NCI-H524 treated with DMSO at 0.1 percent for 48 hours (cell line): ENCODE measurements around the gene BPIFB3.

Source experiments
- DNase-seq: peaks from one replicate; lab custom pipeline; 2025; lab: John Stamatoyannopoulos, UW

Gene BPIFB3

DNA sequence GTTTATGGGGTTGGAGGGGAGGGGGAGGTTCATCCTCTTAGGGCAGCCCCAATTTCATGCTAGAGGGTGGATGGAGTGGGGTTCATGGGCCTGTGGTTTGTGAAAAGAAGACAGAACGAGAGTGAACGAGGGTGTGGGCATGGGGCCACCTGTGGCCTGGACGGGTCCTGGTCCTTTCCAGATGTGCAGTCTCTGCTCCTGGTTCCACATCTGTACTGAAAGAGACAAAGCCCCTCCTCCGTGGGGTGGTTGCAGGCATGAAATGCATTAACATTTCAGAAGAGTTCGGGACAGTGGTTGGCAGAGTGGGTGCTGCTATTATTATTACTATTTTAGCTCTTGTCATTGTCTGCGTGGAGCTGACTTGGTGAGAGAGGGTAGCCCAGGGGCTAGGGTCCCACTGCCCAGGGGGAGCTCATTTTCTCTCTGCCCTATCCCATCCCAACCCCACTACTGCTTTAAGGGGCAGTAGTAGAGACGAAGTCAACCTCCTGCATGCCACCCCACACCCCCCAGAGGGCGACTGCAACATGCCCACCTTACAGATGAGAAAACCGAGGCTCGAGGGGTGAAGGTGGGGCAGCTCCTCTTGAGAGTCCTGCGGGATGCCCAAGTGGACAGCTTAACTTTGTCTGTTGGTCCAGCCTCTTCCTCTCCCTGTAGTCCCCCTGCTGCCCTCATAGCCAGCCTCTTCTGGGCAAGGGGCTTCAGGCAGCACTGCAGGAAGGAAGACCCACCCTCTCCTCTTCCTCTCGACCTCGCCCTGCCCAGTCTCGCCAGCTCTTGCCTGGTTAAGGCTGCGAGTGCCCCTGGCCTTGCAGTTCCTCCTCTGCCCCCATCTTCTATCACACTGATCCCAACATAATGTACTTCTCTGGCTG is 37.8 kb upstream of the BPIFB3 start:
- DNase-seq, result no peak

DNA sequence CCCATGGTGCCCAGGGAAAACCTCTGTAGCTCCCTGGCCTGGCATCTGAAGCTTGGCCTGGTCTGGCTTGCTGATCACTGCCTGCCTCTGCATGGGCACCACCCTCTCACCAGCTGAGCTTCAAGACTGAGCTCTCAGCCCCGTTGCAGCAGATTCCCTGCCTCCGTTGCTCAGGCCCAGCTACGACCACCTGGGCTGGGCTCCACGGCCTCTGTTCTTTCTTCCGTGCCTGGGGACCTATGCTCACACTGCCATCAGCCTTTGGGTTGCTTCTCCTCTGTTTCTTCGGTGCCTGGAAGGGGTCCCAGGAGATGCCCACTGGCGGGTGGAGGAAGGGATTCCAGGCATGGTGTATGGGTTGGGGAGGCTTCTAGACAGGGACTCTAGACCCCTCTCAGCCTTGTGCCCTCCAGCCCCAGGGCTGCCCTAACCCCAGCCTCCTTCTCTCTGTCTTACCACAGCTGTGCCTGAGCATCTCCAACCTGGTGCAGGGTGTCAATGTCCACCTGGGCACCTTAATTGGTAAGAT is 37.1 kb upstream of the BPIFB3 start:
- no peak for DNase-seq

DNA sequence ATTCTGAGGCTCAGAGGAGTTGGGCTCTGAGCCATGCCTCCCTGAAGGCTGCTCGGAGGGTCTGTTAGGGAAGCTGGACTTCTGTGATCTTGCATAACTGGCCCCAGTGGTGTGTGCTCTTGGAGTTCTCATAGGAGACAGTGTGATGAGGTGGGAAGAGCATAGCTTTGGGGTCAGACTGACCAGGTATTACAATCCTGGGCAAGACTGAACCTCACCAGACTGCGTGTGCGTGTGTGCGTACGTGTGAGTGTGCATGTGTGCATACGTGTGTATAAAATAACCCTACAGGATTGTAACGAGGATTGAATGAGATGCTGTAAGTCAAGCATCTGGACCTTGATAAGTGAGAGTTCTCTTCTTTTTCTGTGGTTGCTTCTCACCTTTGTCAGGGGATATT is 36.2 kb upstream of the BPIFB3 start:
- DNase-seq, result no peak

DNA sequence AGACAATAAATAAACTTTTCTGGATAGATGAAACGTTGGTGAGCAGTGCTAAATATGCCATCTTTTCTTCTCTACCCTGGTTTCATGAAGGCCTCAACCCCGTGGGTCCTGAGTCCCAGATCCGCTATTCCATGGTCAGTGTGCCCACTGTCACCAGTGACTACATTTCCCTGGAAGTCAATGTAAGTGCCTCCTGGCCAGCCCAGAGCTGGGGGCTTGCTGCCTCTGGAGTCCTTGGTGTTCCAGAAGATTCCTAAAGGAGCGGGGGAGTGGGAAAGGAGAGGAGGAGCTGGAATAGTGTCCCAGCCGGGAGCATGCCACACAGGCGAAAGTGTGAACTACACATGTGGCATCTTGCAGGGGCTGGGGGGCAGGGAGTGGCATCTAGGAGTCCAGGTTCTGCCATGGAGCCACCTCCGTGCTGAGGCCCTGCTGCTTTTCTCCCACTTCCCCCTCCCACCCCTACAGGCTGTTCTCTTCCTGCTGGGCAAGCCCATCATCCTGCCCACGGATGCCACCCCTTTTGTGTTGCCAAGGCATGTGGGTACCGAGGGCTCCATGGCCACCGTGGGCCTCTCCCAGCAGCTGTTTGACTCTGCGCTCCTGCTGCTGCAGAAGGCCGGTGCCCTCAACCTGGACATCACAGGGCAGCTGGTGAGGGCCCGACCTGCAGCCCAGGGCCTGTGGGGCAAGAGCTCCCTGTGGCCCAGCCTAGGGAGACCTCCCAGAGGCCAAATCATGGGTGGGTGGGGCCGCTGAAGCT is 35.4 kb upstream of the BPIFB3 start:
- DNase-seq, result no peak

DNA sequence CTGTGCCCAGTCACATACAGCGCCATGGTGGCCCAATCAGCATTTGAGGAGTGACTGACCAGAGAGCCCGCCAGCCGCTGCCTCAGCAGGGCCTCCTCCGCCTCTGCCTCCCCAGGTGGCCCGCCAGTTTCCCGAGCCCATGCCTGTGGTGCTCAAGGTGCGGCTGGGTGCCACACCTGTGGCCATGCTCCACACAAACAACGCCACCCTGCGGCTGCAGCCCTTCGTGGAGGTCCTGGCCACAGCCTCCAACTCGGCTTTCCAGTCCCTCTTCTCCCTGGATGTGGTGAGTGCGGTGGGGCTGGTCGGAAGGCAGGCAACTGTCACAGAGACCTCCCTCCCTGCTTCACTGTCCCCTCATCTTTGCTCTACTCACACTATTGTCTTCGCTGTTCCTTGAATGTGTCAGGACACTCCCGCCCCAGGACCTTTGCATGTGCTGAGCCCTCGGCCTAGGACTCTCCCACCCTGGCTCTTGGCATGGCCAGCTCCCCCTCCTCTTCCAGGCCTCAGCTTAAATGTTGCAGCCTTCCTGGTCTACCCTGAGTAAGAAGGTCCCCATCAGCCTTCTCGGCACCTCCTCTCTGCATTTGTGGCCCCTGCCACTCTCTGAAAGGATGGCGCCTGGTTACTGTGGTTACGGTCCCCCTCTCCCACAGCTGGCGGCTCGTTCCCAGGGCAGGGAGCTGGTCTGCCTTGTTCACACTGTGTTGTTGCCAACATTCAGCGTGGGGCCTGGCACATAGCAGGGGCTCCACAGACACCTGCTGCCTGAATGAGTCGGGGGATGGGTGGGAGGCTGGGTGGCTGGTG is 34.0 kb upstream of the BPIFB3 start:
- no peak for DNase-seq

DNA sequence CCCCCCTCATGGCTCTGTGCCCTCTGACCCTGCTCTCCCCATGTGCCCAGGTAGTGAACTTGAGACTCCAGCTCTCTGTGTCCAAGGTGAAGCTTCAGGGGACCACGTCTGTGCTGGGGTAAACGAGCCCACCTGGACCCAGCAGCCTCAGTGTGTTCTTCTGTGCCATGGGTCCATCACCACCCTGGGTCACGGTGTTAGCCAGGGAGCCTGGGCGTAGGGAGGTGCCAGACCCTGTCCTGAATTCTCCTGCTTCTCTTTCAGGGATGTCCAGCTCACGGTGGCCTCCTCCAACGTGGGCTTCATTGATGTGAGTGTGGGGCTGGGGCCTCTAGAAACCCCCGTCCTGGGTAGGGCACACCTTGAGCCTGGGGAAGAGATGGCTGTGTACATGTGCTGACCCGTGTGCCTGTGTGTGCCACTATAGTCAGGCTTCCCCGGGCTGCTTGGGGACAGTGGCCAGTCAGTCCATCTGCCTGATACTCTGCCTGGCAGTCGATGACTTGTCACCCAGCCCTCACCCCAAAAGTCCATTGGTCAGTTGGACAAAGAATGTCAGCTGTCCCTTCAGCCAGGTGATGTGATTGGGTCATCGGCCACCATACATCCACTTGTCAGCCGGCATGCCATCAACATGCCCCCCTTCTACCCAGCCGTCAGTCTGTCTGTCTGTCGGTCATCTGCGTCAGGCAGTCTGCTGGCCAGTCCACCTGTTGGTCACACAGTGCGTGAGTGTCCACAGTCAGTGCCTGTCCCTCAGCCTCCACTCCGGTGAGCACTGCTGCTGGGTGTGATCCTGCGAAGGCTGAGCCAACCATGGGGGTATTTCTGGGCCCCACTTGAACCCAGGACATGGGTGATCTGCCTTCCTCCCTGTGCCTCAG is 33.2 kb upstream of the BPIFB3 start:
- DNase-seq, result no peak

DNA sequence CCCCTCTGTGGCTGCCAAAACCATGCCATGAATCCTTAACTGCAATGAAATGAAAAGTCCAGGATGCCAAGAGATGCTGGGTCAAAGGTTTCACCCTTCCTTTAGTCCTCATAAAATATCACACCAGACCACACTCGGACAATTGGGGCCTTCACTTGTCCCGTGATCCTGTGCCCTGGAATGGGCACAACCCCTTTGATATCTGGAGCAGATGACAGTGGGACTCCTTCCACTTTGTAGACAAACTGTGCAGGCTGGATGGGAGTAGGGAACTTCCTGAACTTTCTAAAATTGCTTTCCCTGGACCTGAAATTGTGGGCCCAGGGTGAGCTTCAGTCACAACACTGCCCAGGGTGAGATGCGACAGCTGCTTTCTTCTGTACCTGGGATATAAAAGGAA is 31.8 kb upstream of the BPIFB3 start:
- DNase-seq, result no peak

DNA sequence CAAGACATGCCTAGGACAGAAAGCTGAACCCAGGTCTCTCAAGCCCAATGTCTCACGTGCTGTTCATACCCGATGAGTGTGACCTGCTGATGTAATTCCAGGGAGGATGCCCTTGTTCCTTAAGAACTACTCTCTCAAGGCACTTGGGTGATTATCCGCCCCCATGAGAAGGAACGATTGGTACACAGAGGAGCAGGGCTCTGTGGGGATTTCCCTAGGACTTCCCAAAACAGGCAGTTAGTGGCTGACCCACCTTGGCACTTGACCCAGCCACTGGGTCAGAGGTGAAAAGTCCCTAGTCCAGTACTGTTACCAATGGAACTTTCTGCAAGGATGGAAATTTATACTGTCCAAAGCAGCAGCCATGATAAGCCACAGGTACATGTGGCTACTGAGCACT is 31.4 kb upstream of the BPIFB3 start:
- DNase-seq, result no peak

DNA sequence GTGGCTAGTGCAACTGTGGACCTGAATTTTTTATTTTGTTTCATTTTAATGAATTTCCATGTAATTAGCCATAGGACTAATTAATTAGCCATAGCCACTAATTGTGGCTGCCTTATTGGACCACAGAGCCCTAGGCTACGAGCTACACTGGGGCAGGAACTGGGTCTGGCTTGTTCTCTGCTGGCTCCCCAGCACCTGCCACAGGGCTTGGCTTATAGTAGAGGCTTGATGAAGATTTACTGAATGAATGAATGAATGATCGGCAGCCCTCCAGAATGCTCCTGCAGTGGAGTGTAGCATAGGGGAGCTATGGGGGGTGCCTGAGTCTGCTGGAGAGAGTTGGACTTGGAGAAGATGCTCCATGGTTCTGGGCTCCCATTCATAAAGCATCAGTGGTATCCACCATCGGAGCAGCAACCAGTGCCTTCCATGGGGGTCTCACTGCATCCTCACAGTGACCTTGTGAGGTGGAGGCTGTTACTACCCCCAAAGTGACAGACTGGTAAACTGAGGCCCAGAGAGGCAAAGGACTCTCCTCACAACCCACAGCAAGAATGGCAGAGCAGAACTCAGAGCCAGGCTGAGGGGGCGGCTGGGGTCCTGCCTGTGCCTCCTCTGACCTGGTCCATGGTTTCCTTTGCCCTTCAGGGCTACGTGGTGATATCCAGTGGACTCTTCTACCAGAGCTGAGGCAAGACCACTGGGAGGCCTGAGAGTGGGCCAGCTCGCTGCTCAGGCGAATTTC is 30.8 kb upstream of the BPIFB3 start:
- no peak for DNase-seq

DNA sequence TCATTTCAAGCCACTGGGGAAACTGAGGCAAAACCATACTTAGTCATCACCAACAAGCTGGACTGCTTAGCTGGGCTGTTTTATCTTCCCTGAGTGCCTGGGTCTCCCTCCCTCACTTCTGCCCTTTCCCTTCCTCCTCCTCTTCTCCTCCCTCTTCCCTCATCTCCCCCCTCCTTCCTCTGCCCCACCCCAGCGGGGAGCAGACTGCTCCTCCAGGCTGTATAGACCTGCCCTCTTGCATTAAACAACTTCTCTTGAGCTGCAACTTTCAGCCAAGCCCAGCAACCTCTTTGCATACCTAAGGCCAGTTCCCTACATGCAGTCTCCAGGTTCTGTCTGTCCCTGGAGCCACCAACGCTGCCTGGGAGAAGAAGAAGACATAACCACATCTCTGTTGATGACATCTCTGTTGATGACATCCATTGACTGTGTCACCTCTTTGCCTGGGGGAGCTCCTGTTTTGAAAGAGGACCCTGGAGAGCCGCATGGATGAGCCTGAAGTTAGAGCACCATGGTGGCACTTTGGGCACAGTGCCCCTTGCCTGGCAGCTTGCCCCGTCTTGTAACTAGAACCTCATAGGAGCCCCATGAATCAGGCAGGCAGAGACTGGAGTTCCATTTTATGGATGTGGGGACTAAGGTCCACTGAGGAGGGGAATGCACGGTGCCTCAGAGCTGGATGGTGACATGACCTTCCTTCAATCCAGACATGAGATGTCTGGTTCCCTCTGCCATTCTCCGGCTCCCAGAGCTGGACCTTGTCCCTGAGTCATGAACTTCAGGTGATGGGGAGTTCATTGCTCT is 30.1 kb upstream of the BPIFB3 start:
- DNase-seq, result no peak

DNA sequence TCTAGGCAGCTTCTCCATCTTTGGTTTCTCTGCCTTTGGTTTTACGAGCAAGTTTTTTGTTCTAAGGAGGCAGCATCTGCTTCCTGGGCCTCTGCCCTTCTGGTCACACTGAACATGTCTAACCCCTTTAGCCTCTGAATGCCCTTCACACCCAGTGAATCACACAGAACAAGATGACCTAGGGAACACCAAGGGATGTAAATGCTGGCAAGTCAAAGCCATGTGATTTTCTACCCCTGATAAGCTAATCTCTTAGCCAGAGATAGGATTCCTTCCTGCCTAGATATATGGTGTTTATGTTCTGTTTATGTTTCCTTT is 29.5 kb upstream of the BPIFB3 start:
- no peak for DNase-seq

DNA sequence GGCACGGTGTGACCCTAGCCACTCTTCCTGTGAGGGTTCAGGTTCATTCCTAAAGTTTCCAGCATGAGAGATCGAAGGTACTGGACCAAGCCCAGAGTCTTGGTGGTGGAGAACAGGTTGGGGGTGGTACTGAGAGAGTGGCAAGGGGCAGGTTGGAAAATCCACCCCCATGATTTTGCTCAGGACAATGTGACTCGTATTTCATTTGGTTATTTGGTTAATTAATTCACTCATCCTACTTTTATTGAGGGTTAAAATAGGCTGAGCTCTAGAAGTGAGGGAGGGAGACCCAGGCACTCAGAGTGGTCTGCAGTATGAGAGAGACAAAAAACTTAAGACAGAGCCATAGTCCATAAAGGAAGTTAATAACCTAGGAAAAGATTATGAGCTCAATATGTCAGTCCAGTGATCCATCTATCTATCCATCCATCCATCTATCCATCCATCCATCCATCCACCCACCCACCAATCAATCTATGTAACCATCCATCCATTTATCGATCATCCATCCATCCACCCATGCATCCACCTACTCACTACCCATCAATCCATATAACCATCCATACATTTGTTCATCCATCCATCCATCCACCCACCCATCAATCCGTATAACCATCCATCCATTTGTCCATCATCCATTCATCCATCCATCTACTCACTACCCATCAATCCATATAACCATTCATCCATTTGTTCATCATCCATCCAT is 28.9 kb upstream of the BPIFB3 start:
- no peak for DNase-seq

DNA sequence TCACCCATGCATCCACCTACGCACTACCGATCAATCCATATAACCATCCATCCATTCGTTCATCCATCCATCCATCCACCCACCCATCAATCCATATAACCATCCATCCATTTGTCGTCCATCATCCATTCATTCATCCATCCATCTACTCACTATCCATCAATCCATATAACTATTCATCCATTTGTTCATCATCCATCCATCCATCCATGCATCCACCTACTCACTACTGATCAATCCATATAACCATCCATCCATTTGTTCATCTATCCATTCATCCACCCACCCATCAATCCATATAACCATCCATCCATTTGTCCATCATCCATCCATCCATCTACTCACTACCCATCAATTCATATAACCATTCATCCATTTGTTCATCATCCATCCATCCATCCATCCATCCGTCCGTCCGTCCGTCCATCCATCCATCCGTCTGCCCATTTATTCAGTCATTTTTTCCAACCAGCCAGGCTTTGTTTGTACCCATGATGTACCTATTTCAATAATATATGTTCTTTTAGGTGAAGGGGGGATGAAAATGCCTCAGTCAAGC is 28.3 kb upstream of the BPIFB3 start:
- no peak for DNase-seq

DNA sequence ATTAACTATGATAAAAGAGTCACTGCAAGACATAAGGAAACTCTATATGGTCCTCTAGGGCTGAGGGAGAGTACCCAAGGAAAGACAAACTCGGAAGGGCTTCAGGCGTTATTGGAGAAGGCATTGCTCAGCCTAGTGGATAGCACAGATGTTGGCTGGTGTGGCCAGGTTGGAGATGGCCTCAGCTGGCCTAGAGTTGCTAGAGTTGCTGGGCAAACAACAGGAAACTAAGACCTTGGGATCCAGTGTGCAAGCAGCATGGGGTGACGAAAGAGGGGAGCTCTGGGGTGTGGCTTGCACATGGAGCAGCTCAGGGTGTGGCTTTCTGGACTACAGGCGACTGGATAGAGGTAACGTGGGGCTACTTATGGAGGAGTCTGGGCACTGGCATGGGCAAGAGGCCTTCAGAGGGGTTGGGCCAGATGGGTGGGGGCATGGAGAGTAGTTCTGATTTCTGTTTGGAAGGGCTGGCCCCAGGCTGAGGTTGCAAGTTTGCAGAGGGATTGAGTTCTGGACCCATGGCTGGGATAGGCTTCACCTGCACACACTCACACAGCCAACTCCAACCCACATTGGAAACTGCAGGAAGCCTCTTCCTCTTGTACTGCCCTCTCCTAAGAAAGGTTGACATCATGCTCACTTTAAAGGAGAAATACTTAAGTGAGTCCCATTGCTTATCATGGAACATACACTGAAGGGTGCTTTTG is 27.5 kb upstream of the BPIFB3 start:
- no peak for DNase-seq

DNA sequence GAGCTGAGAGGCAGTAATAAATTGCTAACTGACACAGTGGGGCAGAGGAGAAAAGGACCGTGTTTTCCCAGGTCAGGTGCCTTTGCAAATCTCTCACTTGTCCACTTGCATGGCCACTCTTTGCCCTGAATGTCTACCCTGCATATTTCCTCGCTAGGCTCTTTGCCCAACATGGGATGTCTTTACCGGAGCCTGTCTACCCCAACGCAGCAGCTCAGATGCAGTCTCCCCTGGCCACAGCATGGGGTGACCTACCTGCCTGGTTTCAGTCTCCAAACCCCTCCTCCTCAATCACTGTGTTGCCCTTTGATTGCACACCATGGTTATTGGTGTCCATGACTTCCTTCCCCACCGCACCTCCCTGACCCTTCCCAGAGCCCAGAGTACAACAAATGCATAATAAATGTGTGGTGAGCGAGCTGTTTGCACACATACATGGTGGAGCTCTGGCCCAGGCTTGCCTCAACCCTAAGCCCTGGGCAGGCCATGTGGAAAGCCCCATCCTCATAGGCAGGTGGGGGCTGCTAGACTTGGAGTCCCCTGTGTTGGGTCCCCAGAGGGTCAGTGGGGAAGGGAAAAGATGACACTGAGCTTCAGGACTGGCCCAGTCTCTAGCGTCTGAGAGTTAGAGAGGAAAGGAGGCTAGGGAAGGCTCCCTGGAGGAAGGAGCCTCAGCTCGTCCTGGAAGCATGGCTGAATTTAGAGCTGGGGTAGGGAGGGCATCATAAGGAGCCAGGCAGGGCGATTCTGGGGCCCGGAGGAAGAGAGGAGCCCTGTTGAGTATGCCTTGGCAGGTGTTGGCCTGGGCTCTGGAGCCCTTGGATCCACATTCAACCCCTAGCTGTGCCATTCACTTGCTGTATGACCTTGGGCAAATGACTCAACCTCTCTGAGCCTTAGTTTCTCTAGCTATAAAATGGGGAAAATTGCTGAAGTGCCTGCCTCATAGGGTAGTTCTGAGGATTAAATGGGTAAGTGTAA is 26.6 kb upstream of the BPIFB3 start:
- no peak for DNase-seq

DNA sequence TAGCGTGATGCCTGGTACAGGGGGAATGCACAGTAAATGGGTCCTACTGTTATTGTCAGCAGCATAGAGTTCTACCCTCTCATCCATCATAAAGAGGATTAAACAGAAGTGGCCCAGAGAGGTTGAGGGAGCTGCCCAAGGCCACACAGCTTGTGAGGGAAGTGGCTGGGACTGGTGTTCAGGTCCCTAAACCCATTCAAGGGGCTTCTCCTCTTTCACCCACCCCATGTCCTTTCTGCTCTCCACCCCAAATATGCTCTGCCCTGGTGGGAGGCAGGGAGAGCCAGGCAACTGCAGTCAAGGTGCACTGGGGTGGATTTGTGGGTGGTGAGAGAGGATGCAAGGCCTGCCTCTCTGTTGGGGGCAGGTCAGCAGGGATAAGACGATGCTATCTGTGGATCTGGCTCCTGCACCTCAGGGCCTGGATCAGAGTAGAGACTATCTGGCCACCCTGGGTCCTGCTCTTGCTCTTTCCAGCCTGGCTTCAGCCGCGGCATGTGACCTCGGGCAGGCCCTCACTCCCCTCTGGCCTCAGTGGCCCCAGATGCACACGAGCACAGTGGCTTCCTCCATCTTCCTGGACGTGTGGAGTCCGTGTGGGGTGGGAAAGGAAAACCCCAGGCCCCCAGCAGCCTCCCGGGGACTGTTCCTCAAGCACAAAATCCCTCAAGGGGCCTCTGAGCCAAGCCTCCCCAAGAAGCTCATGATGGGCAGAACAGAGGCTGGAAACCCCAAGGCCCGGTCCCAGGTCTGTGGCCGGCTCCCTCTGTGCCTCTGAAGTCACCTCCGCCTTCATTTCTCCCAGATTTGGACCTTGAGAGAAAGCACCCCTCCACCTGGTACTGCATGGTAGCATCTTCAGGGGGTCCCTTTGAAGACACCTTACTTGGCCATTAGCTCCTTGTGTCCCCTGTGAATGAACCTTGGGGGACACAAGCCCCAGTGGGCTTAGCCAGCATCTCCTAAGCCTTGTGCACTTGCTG is 25.6 kb upstream of the BPIFB3 start:
- DNase-seq, result no peak
